ENCODE results near the gene CENATAC.
A peak's percentile ranks its signal among the peaks of the same experiment; 100 is the strongest.
"Not testable (repeated sequence)": the region's sequence is repeated elsewhere in the genome, so short reads cannot be mapped to it uniquely, and the experiment has no call there.

Gene CENATAC

GRCh38 chr11:119034813-119035212 lies 36.9 kb downstream of the CENATAC start:
- TF ChIP-seq, protein P1, sequence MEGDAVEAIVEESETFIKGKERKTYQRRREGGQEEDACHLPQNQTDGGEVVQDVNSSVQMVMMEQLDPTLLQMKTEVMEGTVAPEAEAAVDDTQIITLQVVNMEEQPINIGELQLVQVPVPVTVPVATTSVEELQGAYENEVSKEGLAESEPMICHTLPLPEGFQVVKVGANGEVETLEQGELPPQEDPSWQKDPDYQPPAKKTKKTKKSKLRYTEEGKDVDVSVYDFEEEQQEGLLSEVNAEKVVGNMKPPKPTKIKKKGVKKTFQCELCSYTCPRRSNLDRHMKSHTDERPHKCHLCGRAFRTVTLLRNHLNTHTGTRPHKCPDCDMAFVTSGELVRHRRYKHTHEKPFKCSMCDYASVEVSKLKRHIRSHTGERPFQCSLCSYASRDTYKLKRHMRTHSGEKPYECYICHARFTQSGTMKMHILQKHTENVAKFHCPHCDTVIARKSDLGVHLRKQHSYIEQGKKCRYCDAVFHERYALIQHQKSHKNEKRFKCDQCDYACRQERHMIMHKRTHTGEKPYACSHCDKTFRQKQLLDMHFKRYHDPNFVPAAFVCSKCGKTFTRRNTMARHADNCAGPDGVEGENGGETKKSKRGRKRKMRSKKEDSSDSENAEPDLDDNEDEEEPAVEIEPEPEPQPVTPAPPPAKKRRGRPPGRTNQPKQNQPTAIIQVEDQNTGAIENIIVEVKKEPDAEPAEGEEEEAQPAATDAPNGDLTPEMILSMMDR (IDR thresholded peaks at IDR 0.05; ENCODE audit: borderline replicate concordance, insufficient read depth, low read depth, low read length): no peak
- H3K4me3 ChIP-seq (ENCODE audit: low read depth, low read length): no peak overlapping the region

GRCh38 chr11:119038884-119039283 lies 40.9 kb downstream of the CENATAC start:
- TF ChIP-seq, protein P1 (IDR thresholded peaks at IDR 0.05; ENCODE audit: borderline replicate concordance, insufficient read depth, low read depth, low read length): no peak
- no peak overlapping the region for H3K4me3 ChIP-seq (ENCODE audit: low read depth, low read length)

GRCh38 chr11:119039471-119039870 lies 41.5 kb downstream of the CENATAC start:
- not testable (repeated sequence) for H3K4me3 ChIP-seq (ENCODE audit: low read depth, low read length)

GRCh38 chr11:119041821-119042514 lies 44.0 kb downstream of the CENATAC start:
- H3K4me3 ChIP-seq (ENCODE audit: low read depth, low read length): no peak overlapping the region
- TF ChIP-seq, protein P1 (IDR thresholded peaks at IDR 0.05; ENCODE audit: borderline replicate concordance, insufficient read depth, low read depth, low read length): no peak

DNA sequence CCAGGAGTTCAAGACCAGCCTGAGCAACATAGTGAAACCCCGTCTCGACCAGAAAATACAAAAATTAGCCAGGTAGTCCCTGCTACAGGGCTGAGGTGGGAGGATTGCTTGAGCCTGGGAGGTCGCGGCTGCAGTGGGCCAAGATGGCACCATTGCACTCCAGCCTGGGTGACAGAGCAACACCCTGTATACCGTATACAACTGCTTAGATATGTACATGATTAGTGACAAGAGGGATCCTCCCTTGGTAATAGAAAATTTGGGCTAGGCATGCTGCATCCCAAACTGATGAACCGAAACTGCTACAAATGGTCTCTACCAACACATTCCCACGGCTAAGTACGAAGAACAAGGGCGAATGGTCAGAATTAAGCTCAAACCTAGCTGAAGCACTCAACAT lies 45.0 kb downstream of the CENATAC start:
- no peak overlapping the region for H3K4me3 ChIP-seq (ENCODE audit: low read depth, low read length)
- TF ChIP-seq, protein P1 (IDR thresholded peaks at IDR 0.05; ENCODE audit: borderline replicate concordance, insufficient read depth, low read depth, low read length): no peak

- TF ChIP-seq, protein P1 (IDR thresholded peaks at IDR 0.05; ENCODE audit: borderline replicate concordance, insufficient read depth, low read depth, low read length): peak; percentile 32; the same call in 1 of the 2 replicates
- H3K4me3 ChIP-seq (ENCODE audit: low read depth, low read length): no peak overlapping the region
Observed at GRCh38 chr11:119044708-119045107, 46.8 kb downstream of the CENATAC start.

DNA sequence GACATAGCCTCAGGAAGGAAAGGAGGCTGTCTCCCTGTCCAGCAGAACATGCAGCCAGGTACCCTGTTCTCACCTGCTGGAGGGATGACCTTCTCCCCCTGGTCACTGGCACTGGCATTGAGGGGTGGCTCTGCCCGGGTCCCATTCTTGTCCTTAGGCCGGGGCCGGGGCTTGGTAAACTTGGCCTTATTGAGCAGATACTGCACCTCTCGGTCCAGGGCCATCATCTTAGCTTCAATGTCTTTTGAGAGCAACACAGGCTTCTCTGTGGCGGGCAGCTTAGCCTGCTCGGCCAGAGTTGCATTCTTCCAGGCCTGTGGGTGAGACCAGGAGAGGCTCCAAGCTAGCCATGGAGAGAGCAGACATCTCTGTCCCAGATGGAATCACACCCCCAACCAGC lies 48.6 kb downstream of the CENATAC start:
- no peak overlapping the region for H3K4me3 ChIP-seq (ENCODE audit: low read depth, low read length)
- TF ChIP-seq, protein P1 (IDR thresholded peaks at IDR 0.05; ENCODE audit: borderline replicate concordance, insufficient read depth, low read depth, low read length): no peak
